PFSK-1 (cell line): Measurements from ENCODE around the gene GLS.

Experiments
- POLR2AphosphoS5 ChIP-seq: IDR thresholded peaks from 2 replicates; pipeline ENCODE4 v1.6.1; 2012; ENCODE audit warnings: low read depth, mild to moderate bottlenecking, control low read depth, low read length, moderate library complexity
- TAF1 ChIP-seq: IDR thresholded peaks from 2 replicates; pipeline ENCODE4 v1.6.1; 2012; ENCODE audit warnings: low read length, control low read depth, borderline replicate concordance; ENCODE audit not compliant: insufficient read depth

DNA sequence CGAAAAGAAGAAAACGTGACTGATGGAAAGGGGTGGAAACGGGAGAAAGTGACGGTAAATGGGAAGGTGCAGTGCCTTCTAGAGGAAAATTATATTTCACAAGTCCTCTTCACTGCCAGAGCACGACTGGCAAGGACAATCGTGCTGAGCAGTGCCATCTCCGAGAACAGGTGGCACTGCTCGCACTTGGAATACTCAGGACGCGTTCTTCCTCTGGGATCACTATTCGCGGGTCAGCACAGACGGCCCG, 133.0 kb downstream of the GLS start:
- TF ChIP-seq POLR2AphosphoS5, result no peak
- no peak for TF ChIP-seq TAF1
